IgD-negative memory B cell (primary cell): Measurements from ENCODE around the gene FAM237B. TPM values are rescaled to one million over a fixed set of nuclear protein-coding genes. Genes with fewer than 3 reads are reported as not detected.
"Not testable (repeated sequence)": the region's sequence is repeated elsewhere in the genome, so short reads cannot be mapped to it uniquely, and the experiment has no call there.

ENCODE experiments used
- H3K27ac Mint-ChIP-seq, 3 donors: one replicate each; pipeline ENCODE4 v1.8.0; 2020 to 2022; ENCODE audit warnings: mild to moderate bottlenecking in 3 of 3, mixed read lengths in 3 of 3, moderate library complexity in 1 of 3
- H3K27me3 Mint-ChIP-seq: one replicate; pipeline ENCODE4 v1.8.0; 2021; ENCODE audit warnings: mixed read lengths
- H3K36me3 Mint-ChIP-seq: one replicate; pipeline ENCODE4 v1.8.0; 2020; ENCODE audit warnings: mild to moderate bottlenecking, mixed read lengths
- H3K4me1 Mint-ChIP-seq, 3 donors: one replicate each; pipeline ENCODE4 v1.8.0; 2020 to 2022; ENCODE audit warnings: mixed read lengths in 3 of 3, mild to moderate bottlenecking in 1 of 3
- H3K4me3 Mint-ChIP-seq, 4 donors: one replicate each; pipeline ENCODE4 v1.8.0; 2020 to 2022; ENCODE audit warnings: mild to moderate bottlenecking in 4 of 4, mixed read lengths in 4 of 4, moderate library complexity in 3 of 4
- H3K9me3 Mint-ChIP-seq, 3 donors: one replicate each; pipeline ENCODE4 v1.8.0; 2020 to 2021; ENCODE audit warnings: mixed read lengths in 3 of 3, mild to moderate bottlenecking in 1 of 3
- polyA plus RNA-seq: library from polyadenylated mRNA; unstranded; fragments of 300-500 nt; fragmentation: Illumina TruSeq; gene quantifications from one replicate; pipeline ENCODE4 v1.2.3, GENCODE V29; 2021

FAM237B gene
- not detected for polyA plus RNA-seq

- no peak within 1 kb of the TSS for H3K27ac Mint-ChIP-seq
- peak within 1 kb of the TSS in 1 of 4 donors; percentile 12 for H3K4me3 Mint-ChIP-seq
- H3K36me3 Mint-ChIP-seq, result no peaks in the 10 kb centered on the region
- peaks cover 27% of the 10 kb centered on the region for H3K27me3 Mint-ChIP-seq
- peaks cover 0 to 10% (median 0%) of the 10 kb centered on the region in 3 donors for H3K4me1 Mint-ChIP-seq
- H3K9me3 Mint-ChIP-seq, result no peaks in the 10 kb centered on the region
These were observed at the start of gene FAM237B for GRCh38 chr7:90320801-90321494. Gene FAM237B (minus strand): TSS chr7:90321304. CDS start chr7:90319748, 1,556 bp downstream.

GRCh38 chr7:90351987-90352386, 30.9 kb upstream of the FAM237B start:
- Mint-ChIP-seq H3K36me3 (peaks cover 14% of the 10 kb centered on the region), H3K9me3 (peaks cover 0 to 8% (median 2%) of the 10 kb centered on the region in 3 donors), H3K4me3 (peak overlapping the region in 1 of 4 donors; percentile 44), H3K4me1 (peaks cover 21% of the 10 kb centered on the region in 3 donors), H3K27me3 (no peaks in the 10 kb centered on the region), H3K27ac (no peak overlapping the region)

- H3K36me3 Mint-ChIP-seq, H3K9me3 Mint-ChIP-seq, H3K27me3 Mint-ChIP-seq: not testable (repeated sequence)
- Mint-ChIP-seq H3K4me3 (peak overlapping the region in 1 of 4 donors; percentile 66), H3K27ac (peak overlapping the region in 2 of 3 donors; percentile 13 to 31), H3K4me1 (peaks cover 24 to 34% (median 32%) of the 10 kb centered on the region in 3 donors)
These were observed 28.9 kb upstream of the FAM237B start for GRCh38 chr7:90350032-90350431.

- Mint-ChIP-seq H3K9me3 (no peaks in the 10 kb centered on the region), H3K4me1 (peaks cover 24 to 36% (median 32%) of the 10 kb centered on the region in 3 donors), H3K27me3 (no peaks in the 10 kb centered on the region), H3K36me3 (peaks cover 3% of the 10 kb centered on the region), H3K4me3 (no peak overlapping the region), H3K27ac (peak overlapping the region in 1 of 3 donors; percentile 59)
These were observed 28.2 kb upstream of the FAM237B start for GRCh38 chr7:90349305-90349704.

GRCh38 chr7:90347759-90348158, 26.7 kb upstream of the FAM237B start:
- peaks cover 3% of the 10 kb centered on the region for H3K36me3 Mint-ChIP-seq
- peak overlapping the region; percentile 49 to 98 (median 95) for H3K4me3 Mint-ChIP-seq
- peak overlapping the region in 2 of 3 donors; percentile 93 to 96 for H3K27ac Mint-ChIP-seq
- no peaks in the 10 kb centered on the region for H3K9me3 Mint-ChIP-seq
- H3K27me3 Mint-ChIP-seq, result no peaks in the 10 kb centered on the region
- H3K4me1 Mint-ChIP-seq, result peaks cover 24 to 36% (median 30%) of the 10 kb centered on the region in 3 donors

- peaks cover 1% of the 10 kb centered on the region for H3K36me3 Mint-ChIP-seq
- peak within 1 kb of the TSS; percentile 93 to 99 (median 98) for H3K4me3 Mint-ChIP-seq
- H3K9me3 Mint-ChIP-seq, result no peaks in the 10 kb centered on the region
- H3K27me3 Mint-ChIP-seq, result no peaks in the 10 kb centered on the region
- peaks cover 17 to 36% (median 25%) of the 10 kb centered on the region in 3 donors for H3K4me1 Mint-ChIP-seq
- peak within 1 kb of the TSS; percentile 93 to 100 (median 97) for H3K27ac Mint-ChIP-seq
These were observed 25.4 kb upstream of the FAM237B start, which contains the start of gene GTPBP10 for GRCh38 chr7:90346336-90347125. Gene GTPBP10 (plus strand): TSS chr7:90346716. CDS start chr7:90346742, 26 bp downstream.

GRCh38 chr7:90345595-90346335, 24.7 kb upstream of the FAM237B start:
- Mint-ChIP-seq H3K9me3 (no peaks in the 10 kb centered on the region), H3K4me3 (peak overlapping the region; percentile 93 to 99 (median 98)), H3K27me3 (no peaks in the 10 kb centered on the region), H3K4me1 (peaks cover 17 to 36% (median 23%) of the 10 kb centered on the region in 3 donors), H3K36me3 (peaks cover 1% of the 10 kb centered on the region), H3K27ac (peak overlapping the region; percentile 93 to 100 (median 97))

- Mint-ChIP-seq H3K4me1 (peaks cover 16 to 36% (median 22%) of the 10 kb centered on the region in 3 donors), H3K4me3 (peak overlapping the region; percentile 93 to 99 (median 98)), H3K27ac (peak overlapping the region; percentile 31 to 97 (median 93)), H3K36me3 (peaks cover 1% of the 10 kb centered on the region), H3K27me3 (peaks cover 4% of the 10 kb centered on the region), H3K9me3 (no peaks in the 10 kb centered on the region)
These were observed 23.9 kb upstream of the FAM237B start for GRCh38 chr7:90345016-90345415.

GRCh38 chr7:90337106-90337505, 16.0 kb upstream of the FAM237B start:
- peaks cover 9% of the 10 kb centered on the region for H3K27me3 Mint-ChIP-seq

GRCh38 chr7:90334926-90335325, 13.8 kb upstream of the FAM237B start:
- H3K27ac Mint-ChIP-seq, H3K4me1 Mint-ChIP-seq, H3K9me3 Mint-ChIP-seq, H3K27me3 Mint-ChIP-seq, H3K36me3 Mint-ChIP-seq, H3K4me3 Mint-ChIP-seq: not testable (repeated sequence)

More at GRCh38 chr7:90337106-90337505, 16.0 kb upstream of the FAM237B start:
- H3K9me3 Mint-ChIP-seq, result peaks cover 0 to 2% (median 0%) of the 10 kb centered on the region in 3 donors
- no peak overlapping the region for H3K27ac Mint-ChIP-seq
- no peaks in the 10 kb centered on the region for H3K4me1 Mint-ChIP-seq
- H3K36me3 Mint-ChIP-seq, result no peaks in the 10 kb centered on the region
- no peak overlapping the region for H3K4me3 Mint-ChIP-seq

- Mint-ChIP-seq H3K36me3 (no peaks in the 10 kb centered on the region), H3K27me3 (peaks cover 5% of the 10 kb centered on the region), H3K4me3 (no peak overlapping the region), H3K9me3 (peaks cover 0 to 2% (median 0%) of the 10 kb centered on the region in 3 donors), H3K4me1 (peaks cover 0 to 1% (median 0%) of the 10 kb centered on the region in 3 donors), H3K27ac (no peak overlapping the region)
These were observed 13.2 kb upstream of the FAM237B start for GRCh38 chr7:90334193-90334843.

- Mint-ChIP-seq H3K4me3 (no peak overlapping the region), H3K9me3 (no peaks in the 10 kb centered on the region), H3K36me3 (no peaks in the 10 kb centered on the region), H3K4me1 (peaks cover 0 to 1% (median under 1%) of the 10 kb centered on the region in 3 donors), H3K27me3 (peaks cover 15% of the 10 kb centered on the region), H3K27ac (no peak overlapping the region)
These were observed 5.4 kb upstream of the FAM237B start for GRCh38 chr7:90326500-90326899.

GRCh38 chr7:90322837-90323236, 1.7 kb upstream of the FAM237B start:
- peaks cover 27% of the 10 kb centered on the region for H3K27me3 Mint-ChIP-seq

GRCh38 chr7:90320418-90320800, 695 bp downstream of the FAM237B start:
- Mint-ChIP-seq H3K27ac (no peak overlapping the region), H3K4me1 (peaks cover 0 to 10% (median 0%) of the 10 kb centered on the region in 3 donors), H3K9me3 (peaks cover 0 to under 1% (median 0%) of the 10 kb centered on the region in 3 donors), H3K36me3 (no peaks in the 10 kb centered on the region), H3K4me3 (no peak overlapping the region), H3K27me3 (peaks cover 27% of the 10 kb centered on the region)

More at GRCh38 chr7:90322837-90323236, 1.7 kb upstream of the FAM237B start:
- H3K27ac Mint-ChIP-seq, result no peak overlapping the region
- H3K36me3 Mint-ChIP-seq, result no peaks in the 10 kb centered on the region
- no peak overlapping the region for H3K4me3 Mint-ChIP-seq
- no peaks in the 10 kb centered on the region for H3K9me3 Mint-ChIP-seq
- H3K4me1 Mint-ChIP-seq, result peaks cover 0 to 10% (median 0%) of the 10 kb centered on the region in 3 donors
